NCI-H69 (cell line): ENCODE measurements around the gene HYCC2.
"Not testable (repeated sequence)": the region's sequence is repeated elsewhere in the genome, so short reads cannot be mapped to it uniquely, and the experiment has no call there.

ENCODE experiments used
- DNase-seq: peaks from one replicate; lab custom pipeline; 2025; lab: John Stamatoyannopoulos, UW

HYCC2 gene

DNA sequence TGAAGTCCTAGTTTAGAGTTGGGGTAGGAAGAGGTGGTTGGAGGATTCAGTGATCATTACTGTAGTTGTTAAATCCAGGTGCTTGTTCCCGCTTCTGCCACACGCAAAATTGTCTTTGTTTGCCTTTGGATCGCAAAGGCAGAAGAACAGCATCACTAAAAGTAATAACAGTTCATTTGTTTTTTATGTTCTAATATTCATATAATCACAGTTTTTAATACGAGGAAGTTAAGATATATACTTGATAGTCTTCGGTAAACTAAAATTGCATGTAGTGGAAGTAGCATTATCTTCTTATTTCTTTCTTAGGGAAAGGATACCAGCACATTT, 695 bp upstream of the HYCC2 start:
- DNase-seq = no peak

DNA sequence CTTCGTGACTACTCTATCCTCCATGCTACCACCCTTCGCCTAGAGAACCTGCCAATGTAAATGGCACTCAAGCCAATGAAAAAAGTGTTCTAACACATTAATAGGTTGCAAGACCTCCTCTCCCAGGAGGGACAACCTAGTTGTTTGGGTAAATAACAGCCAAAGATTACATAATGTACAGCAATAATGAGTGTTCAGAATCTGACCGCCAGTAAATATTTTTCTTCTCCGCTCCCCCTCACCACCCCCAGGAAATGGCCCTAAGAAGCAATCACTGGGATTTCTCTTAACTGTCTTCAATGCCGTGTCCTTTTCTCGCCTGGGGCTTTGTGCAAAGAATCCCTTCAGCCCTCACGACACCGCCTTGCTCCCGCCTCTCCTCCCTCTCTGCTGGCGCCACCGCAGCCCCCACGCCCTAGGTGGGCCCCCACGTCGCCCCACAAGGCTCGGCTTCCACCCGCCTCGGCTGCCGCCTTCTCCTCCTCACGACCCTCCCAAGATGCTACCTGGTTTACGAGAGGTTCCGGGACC, 458 bp downstream of the HYCC2 start:
- peak; percentile 60 for DNase-seq

DNA sequence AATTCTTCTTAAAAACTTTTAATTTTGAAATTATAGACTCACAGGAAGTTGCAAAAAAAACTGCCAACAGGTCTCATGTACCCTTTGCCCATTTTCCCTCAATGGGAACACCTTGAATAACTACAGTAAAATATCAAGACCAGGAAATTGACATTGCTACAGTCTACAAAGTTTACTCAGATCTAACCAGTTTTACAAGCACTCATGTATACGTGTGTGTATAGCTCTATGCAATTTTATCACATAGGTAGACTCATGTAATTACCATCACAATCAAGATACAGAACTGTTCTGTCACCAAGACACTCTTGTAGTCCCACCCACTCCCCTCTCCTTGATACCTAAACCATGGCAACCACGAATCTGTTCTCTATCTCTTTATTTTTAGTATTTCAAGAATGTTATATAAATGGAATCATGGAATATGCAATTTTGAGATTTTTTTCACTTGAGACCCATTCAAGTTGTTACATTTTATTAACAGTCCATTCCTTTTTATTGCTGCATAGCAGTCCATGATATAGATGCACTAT, 6.6 kb downstream of the HYCC2 start:
- DNase-seq = no peak

DNA sequence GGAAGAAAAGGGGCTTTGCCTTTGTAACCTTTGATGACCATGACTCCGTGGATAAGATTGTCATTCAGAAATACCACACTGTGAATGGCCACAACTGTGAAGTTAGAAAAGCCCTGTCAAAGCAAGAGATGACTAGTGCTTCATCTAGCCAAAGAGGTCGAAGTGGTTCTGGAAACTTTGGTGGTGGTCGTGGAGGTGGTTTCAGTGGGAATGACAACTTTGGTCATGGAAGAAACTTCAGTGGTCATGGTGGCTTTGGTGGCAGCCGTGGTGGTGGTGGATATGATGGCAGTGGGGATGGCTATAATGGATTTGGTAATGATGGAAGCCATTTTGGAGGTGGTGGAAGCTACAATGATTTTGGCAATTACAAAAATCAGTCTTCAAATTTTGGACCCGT, 8.0 kb downstream of the HYCC2 start:
- DNase-seq = not testable (repeated sequence)

DNA sequence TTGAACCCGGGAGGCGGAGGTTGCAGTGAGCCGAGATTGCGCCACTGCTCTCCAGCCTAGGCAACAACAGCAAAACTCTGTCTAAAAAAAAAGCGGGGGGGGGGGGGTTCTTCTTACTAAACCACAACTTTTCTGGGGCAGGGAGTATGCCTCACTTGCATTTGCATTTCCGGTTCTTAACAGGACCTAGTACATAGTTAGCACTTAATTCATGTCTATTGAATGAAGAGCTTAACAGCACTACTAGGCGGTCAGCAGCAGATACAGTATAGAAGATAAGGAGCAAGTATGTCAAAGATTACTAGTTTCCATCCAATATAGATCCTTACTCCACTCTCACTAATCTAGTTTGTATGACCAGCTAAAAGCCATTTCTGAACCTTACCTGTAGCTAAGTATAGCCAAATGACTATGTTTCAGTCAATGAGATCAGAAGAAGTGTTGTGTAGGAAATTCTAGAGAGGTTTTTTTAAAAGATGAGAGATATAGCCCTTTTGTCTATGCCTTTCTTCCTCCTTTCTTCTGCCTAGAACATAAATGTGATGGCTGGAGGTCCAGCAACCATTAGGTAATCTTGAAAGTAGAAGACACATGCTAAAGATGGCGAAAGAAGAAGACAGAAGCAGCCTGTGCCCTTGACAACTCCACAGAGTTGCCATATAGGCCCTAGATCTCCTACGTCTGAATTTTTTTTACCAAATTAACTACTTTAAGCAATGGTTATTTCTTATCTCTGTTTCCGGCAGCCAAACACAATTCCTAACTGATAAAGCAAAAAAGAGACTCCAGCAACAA, 11.3 kb downstream of the HYCC2 start:
- no peak for DNase-seq

DNA sequence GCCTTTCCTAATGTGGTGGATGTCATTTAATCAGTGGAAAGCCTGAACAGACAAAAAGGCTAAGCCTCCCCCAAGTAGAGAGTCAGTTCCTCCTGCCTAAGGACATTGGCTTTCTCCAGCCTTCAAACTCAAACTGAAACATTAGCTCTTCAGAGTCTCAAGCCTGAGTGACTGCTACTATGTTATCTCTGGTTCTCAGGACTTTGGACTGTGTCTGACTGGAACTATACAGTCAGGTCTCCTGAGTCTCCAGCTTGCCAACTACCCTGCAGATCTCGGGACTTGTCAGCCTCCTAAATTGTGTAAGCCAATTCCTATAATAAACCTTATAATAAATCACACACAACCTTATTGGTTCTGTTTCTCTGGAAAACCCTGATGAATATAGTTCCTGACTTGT, 12.6 kb downstream of the HYCC2 start:
- DNase-seq = no peak

DNA sequence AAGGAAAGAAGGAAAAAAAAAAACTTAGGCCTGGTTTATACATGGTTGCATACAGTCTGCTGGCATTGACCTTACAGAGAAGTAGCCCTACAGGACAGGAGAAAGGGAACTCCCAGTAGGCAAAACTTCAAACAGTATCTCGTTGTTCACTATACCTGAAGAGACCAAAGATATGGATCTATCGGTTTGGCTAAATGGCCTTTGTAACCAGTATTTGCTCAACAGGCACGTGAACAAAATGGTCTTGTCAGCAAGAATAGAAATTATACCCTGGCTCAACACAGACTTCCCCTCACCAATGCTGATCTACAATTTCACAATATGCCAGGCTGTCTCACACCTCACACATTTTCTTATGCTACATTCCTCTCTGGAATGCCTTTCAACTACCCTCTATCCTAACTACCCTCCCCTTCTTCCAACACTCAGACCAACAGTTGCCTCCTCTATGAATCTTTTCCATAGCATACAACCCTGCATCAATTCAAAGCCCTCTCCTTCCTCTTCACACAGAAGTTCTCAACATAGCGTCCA, 13.7 kb downstream of the HYCC2 start:
- no peak for DNase-seq

DNA sequence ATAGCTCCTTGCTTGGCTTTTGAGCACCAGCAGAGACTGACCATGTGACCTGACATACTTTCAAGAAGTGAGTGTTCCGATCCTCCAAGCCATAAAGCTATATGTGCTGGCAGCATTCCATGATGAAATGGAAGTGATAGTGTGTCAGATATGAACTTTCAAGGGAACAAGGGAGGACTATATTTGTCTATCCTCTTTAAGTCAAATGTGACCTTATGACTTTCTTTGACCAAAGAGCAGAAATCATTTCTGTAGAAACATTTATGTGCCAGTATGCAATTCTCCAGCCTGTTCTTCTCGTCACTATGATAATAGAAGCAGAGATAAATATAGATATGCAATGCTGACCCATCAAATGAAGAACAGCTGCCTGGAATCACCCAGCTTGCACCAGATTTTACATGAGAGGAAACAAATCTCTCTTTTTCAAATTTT, 14.4 kb downstream of the HYCC2 start:
- no peak for DNase-seq

DNA sequence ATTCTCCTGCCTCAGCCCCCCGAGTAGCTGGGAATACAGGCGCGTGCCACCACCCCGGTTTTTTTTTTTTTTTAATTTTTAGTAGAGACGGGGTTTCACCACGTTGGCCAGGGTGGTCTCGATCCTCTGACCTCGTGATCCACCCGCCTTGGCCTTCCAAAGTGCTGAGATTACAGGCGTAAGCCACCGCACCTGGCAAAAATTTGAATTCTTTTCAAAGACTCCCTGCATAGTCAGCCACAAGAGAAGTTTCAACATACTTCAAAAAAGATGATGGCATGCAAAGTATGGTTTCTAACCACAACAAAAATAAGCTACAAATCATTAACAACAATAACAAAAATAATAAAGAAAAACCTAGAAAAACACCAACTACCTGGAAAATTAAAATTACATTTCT, 22.0 kb downstream of the HYCC2 start:
- no peak for DNase-seq

DNA sequence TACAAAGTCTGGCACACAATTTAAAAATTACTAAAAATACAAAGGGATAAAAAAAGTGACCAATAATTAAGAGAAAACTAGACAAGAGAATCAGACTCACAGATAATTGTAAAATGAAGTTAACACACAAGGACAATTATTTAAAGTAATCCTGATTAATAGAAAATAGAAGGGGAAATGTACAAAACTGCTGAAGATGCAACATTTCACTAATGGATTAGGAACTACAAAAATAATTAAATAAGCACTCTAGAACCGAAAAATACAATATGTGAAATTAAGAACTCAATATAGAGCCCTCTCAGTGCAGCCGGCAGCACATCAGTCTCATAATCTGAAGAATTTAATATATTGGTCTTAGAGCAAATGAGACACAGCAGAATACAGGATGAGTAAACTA, 24.6 kb downstream of the HYCC2 start:
- DNase-seq = no peak

DNA sequence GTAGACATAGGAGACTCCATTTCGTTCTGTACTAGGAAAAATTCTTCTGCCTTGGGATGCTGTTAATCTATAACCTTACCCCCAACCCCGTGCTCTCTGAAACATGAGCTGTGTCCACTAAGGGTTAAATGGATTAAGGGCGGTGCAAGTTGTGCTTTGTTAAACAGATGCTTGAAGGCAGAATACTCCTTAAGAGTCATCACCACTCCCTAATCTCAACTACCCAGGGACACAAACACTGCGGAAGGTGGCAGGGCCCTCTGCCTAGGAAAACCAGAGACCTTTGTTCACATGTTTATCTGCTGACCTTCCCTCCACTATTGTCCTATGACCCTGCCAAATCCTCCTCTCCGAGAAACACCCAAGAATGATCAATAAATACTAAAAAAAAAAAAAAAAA, 28.4 kb downstream of the HYCC2 start:
- DNase-seq = not testable (repeated sequence)

DNA sequence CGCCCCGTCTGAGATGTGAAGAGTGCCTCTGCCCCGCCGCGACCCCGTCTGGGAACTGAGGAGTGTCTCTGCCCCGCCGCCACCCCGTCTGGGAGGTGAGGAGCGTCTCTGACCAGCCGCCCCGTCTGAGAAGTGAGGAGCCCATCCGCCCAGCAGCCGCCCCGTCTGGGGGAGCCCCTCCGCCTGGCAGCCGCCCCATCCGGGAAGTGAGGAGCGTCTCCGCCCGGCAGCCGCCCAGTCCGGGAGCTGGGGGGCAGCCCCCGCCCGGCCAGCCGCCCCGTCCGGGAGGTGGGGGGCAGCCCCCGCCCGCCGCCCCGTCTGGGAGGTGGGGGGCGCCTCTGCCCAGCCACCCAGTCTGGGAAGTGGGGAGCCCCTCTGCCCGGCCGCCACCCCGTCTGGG, 29.0 kb downstream of the HYCC2 start:
- not testable (repeated sequence) for DNase-seq

DNA sequence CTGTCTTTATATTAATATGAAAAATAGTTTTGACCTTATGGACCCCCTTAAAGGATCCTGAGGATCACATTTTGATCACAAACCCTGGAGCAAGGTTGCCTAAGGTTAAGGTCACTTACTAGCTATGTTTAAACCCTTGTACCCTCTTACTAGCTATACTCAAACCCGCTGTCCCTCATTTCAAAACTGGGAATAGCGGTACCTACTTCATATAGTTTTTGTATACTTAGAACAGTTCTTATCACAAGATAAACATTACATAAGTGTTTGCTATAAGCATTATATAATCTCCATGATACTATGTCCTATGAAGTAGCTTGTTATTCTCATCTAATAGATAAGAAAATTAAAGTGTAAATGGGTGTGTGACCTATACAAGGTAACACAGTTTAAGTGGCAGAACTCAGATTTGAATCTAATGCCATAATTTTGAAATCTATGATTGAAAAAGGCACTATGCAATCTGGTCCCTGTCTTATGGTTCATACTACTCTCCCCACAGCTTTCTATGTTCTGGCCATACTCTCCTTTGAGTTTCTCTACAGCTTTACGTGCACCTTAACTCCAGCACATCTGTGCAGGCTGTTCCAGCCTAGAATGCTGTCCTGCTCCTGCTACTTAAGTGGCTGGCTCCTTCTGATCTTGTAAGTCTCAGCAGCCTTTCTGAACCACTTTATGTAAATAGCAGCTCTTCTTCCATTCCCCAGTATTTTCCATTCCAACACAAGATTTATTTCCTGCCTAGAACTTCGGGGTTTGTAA, 30.4 kb downstream of the HYCC2 start:
- no peak for DNase-seq

DNA sequence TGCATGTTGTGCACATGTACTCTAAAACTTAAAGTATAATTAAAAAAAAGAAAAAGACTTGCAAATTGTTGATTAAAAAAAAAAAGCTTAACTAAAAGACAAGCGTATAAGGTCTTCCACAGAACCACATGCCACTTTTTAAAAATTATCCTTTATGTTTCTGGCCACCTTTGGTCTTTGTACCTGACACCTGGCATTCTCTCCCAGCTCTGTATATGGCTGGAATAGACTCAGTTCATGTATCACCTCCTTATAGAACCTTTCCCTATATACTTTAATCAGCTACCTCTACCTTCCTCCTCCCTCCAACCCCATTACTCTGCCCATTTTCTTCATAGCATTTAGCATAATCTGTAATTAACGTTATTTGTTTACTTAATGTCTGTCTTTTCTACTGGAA, 32.6 kb downstream of the HYCC2 start:
- no peak for DNase-seq

DNA sequence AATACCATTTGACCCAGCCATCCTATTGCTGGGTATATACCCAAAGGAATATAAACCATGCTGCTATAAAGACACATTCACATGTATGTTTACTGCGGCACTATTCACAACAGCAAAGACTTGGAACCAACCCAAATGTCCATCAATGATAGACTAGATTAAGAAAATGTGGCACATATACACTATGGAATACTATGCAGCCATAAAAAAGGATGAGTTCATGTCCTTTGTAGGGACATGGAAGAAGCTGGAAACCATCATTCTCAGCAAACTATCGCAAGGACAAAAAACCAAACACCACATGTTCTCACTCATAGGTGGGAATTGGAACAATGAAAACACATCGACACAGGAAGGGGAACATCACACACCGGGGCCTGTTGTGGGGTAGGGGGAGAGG, 33.1 kb downstream of the HYCC2 start:
- DNase-seq = not testable (repeated sequence)

DNA sequence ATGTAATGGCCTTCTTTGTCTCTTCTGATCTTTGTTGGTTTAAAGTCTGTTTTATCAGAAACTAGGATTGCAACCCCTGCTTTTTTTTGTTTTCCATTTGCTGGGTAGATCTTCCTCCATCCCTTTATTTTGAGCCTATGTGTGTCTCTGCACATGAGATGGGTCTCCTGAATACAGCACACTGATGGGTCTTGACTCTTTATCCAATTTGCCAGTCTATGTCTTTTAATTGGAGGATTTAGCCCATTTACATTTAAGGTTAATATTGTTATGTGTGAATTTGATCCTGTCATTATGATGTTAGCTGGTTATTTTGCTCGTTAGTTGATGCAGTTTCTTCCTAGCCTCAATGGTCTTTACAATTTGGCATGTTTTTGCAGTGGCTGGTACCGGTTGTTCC, 37.1 kb downstream of the HYCC2 start:
- not testable (repeated sequence) for DNase-seq

DNA sequence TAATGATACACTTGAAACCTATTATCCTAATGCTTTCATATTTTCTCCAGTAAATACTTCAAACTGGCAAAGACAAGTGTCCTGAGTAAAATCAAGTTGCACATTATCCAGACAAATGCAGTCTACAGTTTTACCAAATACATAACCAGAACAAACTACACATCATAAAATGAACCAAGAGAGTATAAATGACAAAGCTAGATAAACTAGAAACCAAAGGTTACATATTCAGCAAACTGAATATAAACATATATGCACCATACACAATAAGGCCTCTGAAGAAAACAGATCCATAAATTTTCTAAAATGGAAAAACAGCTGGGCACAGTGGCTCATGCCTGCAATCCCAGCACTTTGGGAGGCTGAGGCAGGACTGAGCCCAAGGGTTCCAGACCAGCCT, 47.0 kb downstream of the HYCC2 start:
- no peak for DNase-seq

DNA sequence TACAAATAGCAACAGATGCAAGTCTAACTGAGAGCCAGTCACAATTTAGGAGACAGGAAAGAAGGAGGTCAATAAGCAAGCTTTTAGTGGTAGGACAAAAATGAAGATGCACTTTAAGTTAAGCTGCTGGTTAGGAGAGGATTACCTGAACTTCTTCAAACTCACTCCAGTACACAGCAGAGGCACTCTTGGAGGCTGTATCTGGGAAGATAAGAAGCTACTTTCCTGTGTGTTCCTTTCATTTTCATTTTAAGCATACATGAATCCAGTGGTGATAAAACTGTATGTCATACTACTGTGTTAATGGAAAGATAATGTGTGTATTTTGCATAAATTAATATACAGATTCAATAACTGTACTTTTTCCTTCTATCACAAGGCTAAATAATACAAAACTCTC, 49.6 kb downstream of the HYCC2 start:
- DNase-seq = no peak
